ENCODE measurements around the gene PCNX3.
"Not testable (repeated sequence)": the region's sequence is repeated elsewhere in the genome, so short reads cannot be mapped to it uniquely, and the experiment has no call there.

Gene PCNX3

GRCh38 chr11:65663639-65664200 lies 48.1 kb downstream of the PCNX3 start:
- peak; percentile 81 for DNase-seq (ENCODE audit: low read depth)
- H3K9me3 ChIP-seq (ENCODE audit: control insufficient read depth, low read length) = no peaks in the 10 kb centered on the region
- peaks cover 22% of the 10 kb centered on the region for H3K4me1 ChIP-seq (ENCODE audit: control insufficient read depth, insufficient read depth, low read length)
- peak overlapping the region; percentile 88 for H3K4me3 ChIP-seq (ENCODE audit: low read length)
- H3K27me3 ChIP-seq (replicated peaks; ENCODE audit: control insufficient read depth, insufficient read depth, low read length) = no peaks in the 10 kb centered on the region
- H3K9ac ChIP-seq (ENCODE audit: low read length) = peak overlapping the region; percentile 93
- peaks cover 25% of the 10 kb centered on the region for H3K36me3 ChIP-seq (ENCODE audit: control insufficient read depth, insufficient read depth, low read length, severe bottlenecking)

GRCh38 chr11:65672180-65672860 lies 56.7 kb downstream of the PCNX3 start:
- Histone ChIP-seq H3K4me1 (ENCODE audit: control insufficient read depth, insufficient read depth, low read length) (no peaks in the 10 kb centered on the region), H3K9me3 (ENCODE audit: control insufficient read depth, low read length) (no peaks in the 10 kb centered on the region), H3K9ac (ENCODE audit: low read length) (no peak overlapping the region), H3K36me3 (ENCODE audit: control insufficient read depth, insufficient read depth, low read length, severe bottlenecking) (no peaks in the 10 kb centered on the region), H3K27me3 (replicated peaks; ENCODE audit: control insufficient read depth, insufficient read depth, low read length) (no peaks in the 10 kb centered on the region), H3K4me3 (ENCODE audit: low read length) (no peak overlapping the region)
- no peak for DNase-seq (ENCODE audit: low read depth)

GRCh38 chr11:65672982-65673381 lies 57.4 kb downstream of the PCNX3 start:
- Histone ChIP-seq H3K9me3 (ENCODE audit: control insufficient read depth, low read length) (no peaks in the 10 kb centered on the region), H3K4me1 (ENCODE audit: control insufficient read depth, insufficient read depth, low read length) (no peaks in the 10 kb centered on the region), H3K27me3 (replicated peaks; ENCODE audit: control insufficient read depth, insufficient read depth, low read length) (no peaks in the 10 kb centered on the region), H3K4me3 (ENCODE audit: low read length) (no peak overlapping the region), H3K9ac (ENCODE audit: low read length) (no peak overlapping the region), H3K36me3 (ENCODE audit: control insufficient read depth, insufficient read depth, low read length, severe bottlenecking) (no peaks in the 10 kb centered on the region)
- no peak for DNase-seq (ENCODE audit: low read depth)

DNA sequence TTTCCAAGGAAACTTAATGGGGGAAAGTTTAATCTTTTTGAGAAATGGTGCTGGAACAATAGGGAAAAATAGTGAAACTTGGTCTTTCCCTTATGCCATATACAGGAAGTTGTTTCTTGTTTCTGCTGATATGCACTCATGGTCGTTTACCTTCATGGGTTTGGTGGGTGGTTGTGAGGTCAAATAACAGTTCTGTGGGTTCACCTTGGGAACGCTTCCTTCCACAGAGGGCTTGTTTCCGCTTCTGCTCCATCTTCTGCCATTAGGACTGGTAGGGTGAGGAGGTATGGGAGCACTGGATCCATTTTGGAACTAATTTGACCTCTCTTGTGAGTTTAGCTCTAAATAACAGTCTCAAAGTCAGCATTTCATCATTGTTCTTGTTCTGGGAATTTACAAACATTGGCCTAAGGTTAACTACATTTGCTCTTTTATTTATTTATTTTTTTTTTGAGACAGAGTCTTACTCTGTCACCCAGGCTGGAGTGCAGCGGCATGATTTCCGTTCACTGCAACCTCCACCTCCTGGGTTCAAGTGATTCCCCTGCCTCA lies 64.7 kb downstream of the PCNX3 start:
- H3K27me3 ChIP-seq (replicated peaks; ENCODE audit: control insufficient read depth, insufficient read depth, low read length) = peaks cover 15% of the 10 kb centered on the region

DNA sequence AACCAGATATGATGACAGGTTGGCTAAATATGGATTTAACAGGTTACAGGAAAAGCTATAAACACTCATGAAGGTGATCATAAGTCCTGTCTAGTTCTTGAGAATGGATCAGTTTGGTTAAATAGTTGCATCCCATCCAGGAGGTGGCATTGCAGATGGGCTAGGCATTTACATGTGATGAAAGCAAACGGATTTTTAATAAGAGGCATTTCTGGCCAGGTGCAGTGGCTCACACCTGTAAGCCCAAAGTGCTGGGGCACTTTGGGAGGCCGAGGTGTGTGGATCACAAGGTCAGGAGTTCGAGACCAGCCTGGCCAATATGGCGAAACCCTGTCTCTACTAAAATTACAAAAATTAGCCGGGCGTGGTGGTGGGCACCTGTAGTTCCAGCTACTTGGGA lies 67.9 kb downstream of the PCNX3 start:
- not testable (repeated sequence) for H3K9me3 ChIP-seq (ENCODE audit: control insufficient read depth, low read length); H3K36me3 ChIP-seq (ENCODE audit: control insufficient read depth, insufficient read depth, low read length, severe bottlenecking); H3K9ac ChIP-seq (ENCODE audit: low read length); H3K4me3 ChIP-seq (ENCODE audit: low read length); H3K4me1 ChIP-seq (ENCODE audit: control insufficient read depth, insufficient read depth, low read length); DNase-seq (ENCODE audit: low read depth)
- peaks cover 21% of the 10 kb centered on the region for H3K27me3 ChIP-seq (replicated peaks; ENCODE audit: control insufficient read depth, insufficient read depth, low read length)

More for the DNA sequence above, 64.7 kb downstream of the PCNX3 start:
- H3K36me3 ChIP-seq (ENCODE audit: control insufficient read depth, insufficient read depth, low read length, severe bottlenecking) = no peaks in the 10 kb centered on the region
- H3K9me3 ChIP-seq (ENCODE audit: control insufficient read depth, low read length) = no peaks in the 10 kb centered on the region
- no peak overlapping the region for H3K9ac ChIP-seq (ENCODE audit: low read length)
- H3K4me1 ChIP-seq (ENCODE audit: control insufficient read depth, insufficient read depth, low read length) = no peaks in the 10 kb centered on the region
- H3K4me3 ChIP-seq (ENCODE audit: low read length) = no peak overlapping the region
- DNase-seq (ENCODE audit: low read depth) = no peak

DNA sequence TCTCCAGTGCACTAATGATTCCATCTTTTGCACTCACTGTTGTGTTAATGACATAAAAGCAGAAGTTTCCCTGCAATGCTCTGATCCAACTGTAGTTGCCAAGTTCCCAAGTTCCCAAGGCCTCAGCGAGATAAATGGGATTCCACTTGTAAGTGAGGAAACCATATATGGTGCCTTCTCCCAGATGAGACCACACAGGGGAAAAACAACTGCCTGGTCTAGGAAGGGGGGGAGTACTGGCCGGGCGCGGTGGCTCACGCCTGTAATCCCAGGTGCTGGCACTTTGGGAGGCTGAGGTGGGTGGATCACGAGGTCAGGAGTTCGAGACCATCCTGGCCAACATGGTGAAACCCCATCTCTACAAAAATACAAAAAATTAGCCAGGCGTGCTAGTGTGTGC lies 70.4 kb downstream of the PCNX3 start:
- peaks cover 21% of the 10 kb centered on the region for H3K27me3 ChIP-seq (replicated peaks; ENCODE audit: control insufficient read depth, insufficient read depth, low read length)
- DNase-seq (ENCODE audit: low read depth) = no peak
- H3K9me3 ChIP-seq (ENCODE audit: control insufficient read depth, low read length) = no peaks in the 10 kb centered on the region
- no peaks in the 10 kb centered on the region for H3K36me3 ChIP-seq (ENCODE audit: control insufficient read depth, insufficient read depth, low read length, severe bottlenecking)
- no peak overlapping the region for H3K4me3 ChIP-seq (ENCODE audit: low read length)
- no peaks in the 10 kb centered on the region for H3K4me1 ChIP-seq (ENCODE audit: control insufficient read depth, insufficient read depth, low read length)
- no peak overlapping the region for H3K9ac ChIP-seq (ENCODE audit: low read length)
